Neural crest cell (in vitro differentiated cells): ENCODE results near the gene SV2A. TPM values are rescaled to one million over a fixed set of nuclear protein-coding genes. Genes with fewer than 3 reads are reported as not detected.
"Not testable (repeated sequence)": the region's sequence is repeated elsewhere in the genome, so short reads cannot be mapped to it uniquely, and the experiment has no call there.

Source experiments
- DNase-seq: peaks from one replicate; pipeline ENCODE4 v3.0.0; 2021; ENCODE audit warnings: low read depth, mixed read lengths, low spot score
- H3K27ac Mint-ChIP-seq: one replicate; pipeline ENCODE4 v1.8.0; 2021; ENCODE audit warnings: mild to moderate bottlenecking, mixed read lengths; ENCODE audit not compliant: unreplicated experiment
- H3K27me3 Mint-ChIP-seq: 2 replicates; pipeline ENCODE4 v1.8.0; 2021; ENCODE audit warnings: low read depth, mild to moderate bottlenecking, mixed read lengths
- H3K36me3 Mint-ChIP-seq: 2 replicates; pipeline ENCODE4 v1.8.0; 2021; ENCODE audit warnings: low read depth, mild to moderate bottlenecking, mixed read lengths
- H3K4me1 Mint-ChIP-seq: 2 replicates; pipeline ENCODE4 v1.8.0; 2021; ENCODE audit warnings: mixed read lengths
- H3K4me3 Mint-ChIP-seq: one replicate; pipeline ENCODE4 v1.8.0; 2021; ENCODE audit warnings: mild to moderate bottlenecking, mixed read lengths
- H3K9me3 Mint-ChIP-seq: 2 replicates; pipeline ENCODE4 v1.8.0; 2021; ENCODE audit warnings: mixed read lengths
- total RNA-seq: library from RNA; stranded (reverse); gene quantifications from 2 replicates; pipeline ENCODE4 v1.2.1, GENCODE V29; 2021
- TF ChIP-seq, protein P1 (sequence below): fragments of 200-600 bp; sonication (generic); conservative IDR thresholded peaks from 2 replicates; pipeline ENCODE4 v1.5.0; 2021; ENCODE audit warnings: antibody characterized with exemption, mild to moderate bottlenecking

The SV2A gene
- total RNA-seq, 1 donor from 2014 or later, result 49.5 TPM

DNA sequence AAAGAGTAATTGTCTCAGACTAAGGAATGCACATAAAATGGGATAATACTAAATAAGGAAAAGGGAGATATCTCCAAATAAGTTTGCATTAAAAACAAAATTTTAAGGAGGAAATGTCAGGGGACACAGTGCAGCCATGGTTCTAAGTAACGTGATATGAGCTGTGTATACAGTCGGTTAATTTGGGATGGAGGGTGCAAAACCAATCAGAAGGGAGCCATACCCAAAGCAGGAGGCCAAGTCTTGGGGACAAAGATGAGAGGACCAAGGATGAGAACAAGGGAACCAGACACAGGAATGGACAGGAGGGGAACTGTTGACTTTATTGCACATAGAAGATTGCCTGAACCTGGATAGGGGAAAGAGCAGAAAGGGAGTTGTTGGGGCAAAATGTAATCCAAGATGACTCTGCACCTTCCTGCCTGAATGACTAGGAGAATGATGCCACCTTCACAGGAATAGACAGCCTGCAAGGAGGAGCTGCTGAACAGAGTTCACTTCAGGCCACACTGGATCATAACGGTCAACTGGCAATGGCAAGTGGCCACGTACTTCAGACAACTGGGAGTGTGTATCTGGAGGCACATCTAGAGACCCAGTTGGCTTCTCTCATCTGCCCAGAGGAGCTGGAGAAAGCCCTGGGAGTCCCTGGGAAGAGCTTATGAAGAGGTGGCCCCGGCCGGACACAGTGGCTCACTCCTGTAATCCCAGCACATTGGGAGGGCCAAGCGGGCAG is 40.3 kb downstream of the SV2A start:
- no peak overlapping the region for H3K27ac Mint-ChIP-seq
- no peaks in the 10 kb centered on the region for H3K27me3 Mint-ChIP-seq
- TF ChIP-seq, protein P1, sequence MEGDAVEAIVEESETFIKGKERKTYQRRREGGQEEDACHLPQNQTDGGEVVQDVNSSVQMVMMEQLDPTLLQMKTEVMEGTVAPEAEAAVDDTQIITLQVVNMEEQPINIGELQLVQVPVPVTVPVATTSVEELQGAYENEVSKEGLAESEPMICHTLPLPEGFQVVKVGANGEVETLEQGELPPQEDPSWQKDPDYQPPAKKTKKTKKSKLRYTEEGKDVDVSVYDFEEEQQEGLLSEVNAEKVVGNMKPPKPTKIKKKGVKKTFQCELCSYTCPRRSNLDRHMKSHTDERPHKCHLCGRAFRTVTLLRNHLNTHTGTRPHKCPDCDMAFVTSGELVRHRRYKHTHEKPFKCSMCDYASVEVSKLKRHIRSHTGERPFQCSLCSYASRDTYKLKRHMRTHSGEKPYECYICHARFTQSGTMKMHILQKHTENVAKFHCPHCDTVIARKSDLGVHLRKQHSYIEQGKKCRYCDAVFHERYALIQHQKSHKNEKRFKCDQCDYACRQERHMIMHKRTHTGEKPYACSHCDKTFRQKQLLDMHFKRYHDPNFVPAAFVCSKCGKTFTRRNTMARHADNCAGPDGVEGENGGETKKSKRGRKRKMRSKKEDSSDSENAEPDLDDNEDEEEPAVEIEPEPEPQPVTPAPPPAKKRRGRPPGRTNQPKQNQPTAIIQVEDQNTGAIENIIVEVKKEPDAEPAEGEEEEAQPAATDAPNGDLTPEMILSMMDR, result no peak
- H3K4me1 Mint-ChIP-seq, result no peaks in the 10 kb centered on the region
- no peaks in the 10 kb centered on the region for H3K9me3 Mint-ChIP-seq
- no peak for DNase-seq
- no peaks in the 10 kb centered on the region for H3K36me3 Mint-ChIP-seq
- no peak overlapping the region for H3K4me3 Mint-ChIP-seq

DNA sequence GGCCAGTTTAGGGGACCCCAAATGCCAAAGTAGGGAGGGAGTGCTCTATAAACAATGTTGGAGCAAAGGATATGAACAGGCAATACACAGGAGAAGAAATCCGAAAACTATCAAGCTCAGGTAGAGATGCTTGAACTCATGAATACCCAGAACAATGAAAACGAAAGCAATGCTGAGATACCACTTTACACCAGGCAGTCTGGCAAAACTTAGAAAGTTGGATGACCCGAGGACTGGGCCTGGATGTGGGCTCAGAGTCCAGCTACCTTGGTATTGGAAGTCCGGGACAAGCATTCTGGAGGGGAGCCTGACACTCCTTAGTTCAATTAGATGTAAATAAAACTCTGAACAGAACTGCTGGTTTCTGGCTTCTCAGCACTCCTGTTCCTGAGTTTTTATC is 44.6 kb downstream of the SV2A start:
- H3K9me3 Mint-ChIP-seq, H3K27ac Mint-ChIP-seq, DNase-seq, H3K4me1 Mint-ChIP-seq, H3K4me3 Mint-ChIP-seq, H3K36me3 Mint-ChIP-seq, H3K27me3 Mint-ChIP-seq: not testable (repeated sequence)

DNA sequence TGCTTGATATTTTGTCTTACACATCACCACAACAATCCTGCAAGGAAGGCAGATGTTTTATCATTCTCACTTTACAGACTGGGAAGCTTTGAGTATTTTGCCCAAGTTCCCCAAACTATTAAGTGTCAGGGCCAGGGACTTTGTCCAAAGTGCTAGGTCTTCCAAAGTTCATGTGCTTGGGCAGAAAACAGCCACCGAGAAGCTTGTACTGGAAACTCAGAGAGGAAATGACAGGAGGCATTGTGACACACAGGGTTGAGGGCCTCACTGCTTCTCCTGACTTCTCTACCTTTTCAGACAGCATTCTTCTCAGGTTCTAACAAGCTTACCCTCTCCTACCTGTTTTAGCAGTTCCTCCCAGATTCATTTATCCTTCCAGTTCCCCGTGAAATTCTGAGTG is 50.8 kb downstream of the SV2A start:
- not testable (repeated sequence) for H3K4me1 Mint-ChIP-seq, DNase-seq, H3K9me3 Mint-ChIP-seq, H3K4me3 Mint-ChIP-seq, H3K27me3 Mint-ChIP-seq, H3K27ac Mint-ChIP-seq, H3K36me3 Mint-ChIP-seq

- H3K4me1 Mint-ChIP-seq, H3K27ac Mint-ChIP-seq, H3K4me3 Mint-ChIP-seq, DNase-seq, H3K27me3 Mint-ChIP-seq, H3K9me3 Mint-ChIP-seq, H3K36me3 Mint-ChIP-seq: not testable (repeated sequence)
These were observed 56.1 kb downstream of the SV2A start for GRCh38 chr1:149861497-149862054.

DNA sequence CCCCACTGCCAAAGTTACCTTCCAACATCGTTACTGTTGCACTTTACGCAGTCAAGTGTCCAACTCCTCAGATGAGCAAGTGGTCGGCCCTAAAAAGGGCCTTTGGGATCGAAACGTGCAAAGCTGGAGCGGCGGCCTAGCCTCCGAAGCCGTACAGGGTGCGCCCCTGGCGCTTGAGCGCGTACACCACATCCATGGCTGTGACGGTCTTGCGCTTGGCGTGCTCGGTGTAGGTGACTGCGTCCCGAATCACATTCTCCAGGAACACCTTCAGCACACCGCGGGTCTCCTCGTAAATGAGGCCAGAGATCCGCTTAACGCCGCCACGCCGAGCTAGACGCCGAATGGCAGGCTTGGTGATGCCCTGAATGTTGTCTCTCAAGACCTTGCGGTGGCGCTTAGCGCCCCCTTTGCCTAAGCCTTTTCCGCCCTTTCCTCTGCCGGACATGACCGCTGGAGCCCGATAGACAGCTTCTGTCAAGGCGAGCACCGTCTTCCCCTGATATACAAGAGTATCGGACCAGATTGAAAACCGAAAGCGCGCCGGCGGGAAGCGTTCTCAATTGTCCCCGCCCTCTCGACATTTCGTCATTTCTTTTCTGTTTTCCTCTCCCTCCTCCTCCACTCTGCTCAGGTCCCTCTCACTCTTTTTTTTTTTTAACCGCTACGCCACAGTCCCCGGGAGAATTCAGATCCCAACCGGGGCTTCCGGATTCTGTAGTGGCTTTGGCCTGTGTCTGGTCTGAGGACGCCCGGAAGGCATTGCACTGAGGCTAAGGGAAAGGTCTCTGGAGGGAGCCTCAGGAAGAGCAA is 56.8 kb downstream of the SV2A start:
- H3K27me3 Mint-ChIP-seq, H3K4me1 Mint-ChIP-seq, H3K4me3 Mint-ChIP-seq, H3K27ac Mint-ChIP-seq, H3K36me3 Mint-ChIP-seq, H3K9me3 Mint-ChIP-seq, DNase-seq: not testable (repeated sequence)

DNA sequence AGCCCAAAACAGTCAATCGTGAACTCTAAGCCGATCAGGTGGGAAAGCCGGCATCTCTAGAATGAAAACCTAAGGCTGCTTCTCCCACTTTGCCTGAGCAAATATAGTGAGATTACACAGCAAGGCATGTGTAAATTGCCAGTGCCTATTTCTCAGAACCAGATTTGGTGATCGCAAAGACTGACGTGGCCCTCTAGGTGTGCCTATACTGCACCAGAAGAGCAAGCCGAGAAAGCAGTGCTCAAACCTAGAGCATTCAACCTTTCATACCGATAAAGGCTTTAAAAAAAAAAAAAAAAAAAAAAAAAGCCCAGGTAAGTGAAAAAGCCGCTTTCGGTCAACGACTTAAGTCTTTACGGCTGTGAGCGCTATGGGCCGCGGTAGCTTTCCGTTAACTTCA is 57.4 kb downstream of the SV2A start:
- H3K4me3 Mint-ChIP-seq, H3K4me1 Mint-ChIP-seq, H3K27me3 Mint-ChIP-seq, H3K27ac Mint-ChIP-seq, H3K36me3 Mint-ChIP-seq, DNase-seq, H3K9me3 Mint-ChIP-seq: not testable (repeated sequence)

Other genes with a start within 250 kb of the SV2A start
- gene FCGR1A, start 135.2 kb downstream of the SV2A start, total RNA-seq, result not detected in 2 replicates
- 10.1 TPM in 2 replicates for gene BOLA1, start 18.3 kb downstream of the SV2A start, total RNA-seq
- gene SF3B4, start 10.0 kb upstream of the SV2A start, total RNA-seq, result 90.9 and 95.3 TPM in 2 replicates
- 4.5 and 6.3 TPM in 2 replicates for gene MTMR11, start 19.0 kb upstream of the SV2A start, total RNA-seq
- gene OTUD7B, start 92.9 kb upstream of the SV2A start, total RNA-seq, result 27.7 and 28.3 TPM in 2 replicates
- gene VPS45, start 149.9 kb upstream of the SV2A start, total RNA-seq, result 48.8 and 53.1 TPM in 2 replicates
- 106 and 113 TPM in 2 replicates for gene PLEKHO1, start 232.1 kb upstream of the SV2A start, total RNA-seq